Activated CD4-positive, CD25-positive, alpha-beta regulatory T cell (primary cell): ENCODE data around the gene CERK.

Experiments used
- DNase-seq, 4 experiments: peaks; one replicate each; lab custom pipeline; 2025; lab: John Stamatoyannopoulos, UW

The CERK gene

DNA sequence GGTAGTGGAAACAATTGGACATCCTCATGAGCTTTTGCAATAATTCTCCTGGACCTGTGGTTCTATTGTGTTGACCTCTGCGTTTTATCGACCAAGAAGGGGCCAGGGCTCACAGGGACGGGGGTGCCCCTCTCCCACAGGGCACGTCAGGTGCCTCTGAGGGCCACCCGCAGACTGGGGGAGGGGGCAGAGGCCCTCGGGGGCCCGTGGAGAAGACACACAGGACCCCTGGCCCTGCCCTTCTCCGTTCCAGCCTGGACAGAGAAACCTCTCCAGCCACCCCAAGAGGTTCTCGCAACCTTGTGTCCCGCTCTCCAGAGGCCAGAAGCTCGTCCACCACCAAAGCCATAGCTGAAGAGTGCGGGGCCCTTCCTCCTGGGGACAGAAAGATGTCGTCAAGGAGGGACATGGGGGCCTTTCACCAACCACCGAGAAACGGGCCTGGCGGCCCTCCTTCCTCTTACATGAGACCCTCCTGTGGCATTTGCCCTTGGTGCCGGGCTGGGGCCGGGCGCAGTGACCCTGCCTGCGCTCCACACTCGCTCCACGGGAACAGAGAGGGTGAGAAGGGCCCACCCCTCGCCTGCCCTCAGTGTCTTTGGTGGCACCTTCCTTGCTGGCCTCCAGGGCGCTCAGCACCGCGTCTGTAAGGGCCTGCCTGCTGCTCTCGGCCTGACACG is 60.6 kb downstream of the CERK start:
- DNase-seq, result no peak

GRCh38 chr22:46676881-46677280 is 61.2 kb downstream of the CERK start:
- no peak for DNase-seq

DNA sequence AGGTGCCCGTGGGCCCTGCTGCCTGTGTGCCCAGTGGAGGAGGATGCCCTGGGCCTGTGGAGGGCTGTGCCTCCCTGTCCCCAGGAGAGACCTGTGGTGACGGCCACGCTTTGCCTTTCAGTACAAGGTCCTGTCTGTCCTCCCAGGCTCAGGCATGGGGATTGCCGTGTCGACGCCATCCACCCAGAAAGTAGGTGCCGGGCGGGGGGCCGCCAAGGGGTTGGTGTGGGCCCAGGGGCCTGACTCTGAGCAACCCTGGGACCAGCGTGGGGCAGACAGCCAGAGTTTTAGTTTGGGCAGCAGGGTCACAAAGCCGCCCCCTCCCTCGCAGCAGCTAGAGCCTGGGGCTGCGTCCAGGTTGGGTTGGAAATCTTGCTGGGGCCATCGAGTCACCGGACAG is 61.6 kb downstream of the CERK start:
- DNase-seq, result no peak

DNA sequence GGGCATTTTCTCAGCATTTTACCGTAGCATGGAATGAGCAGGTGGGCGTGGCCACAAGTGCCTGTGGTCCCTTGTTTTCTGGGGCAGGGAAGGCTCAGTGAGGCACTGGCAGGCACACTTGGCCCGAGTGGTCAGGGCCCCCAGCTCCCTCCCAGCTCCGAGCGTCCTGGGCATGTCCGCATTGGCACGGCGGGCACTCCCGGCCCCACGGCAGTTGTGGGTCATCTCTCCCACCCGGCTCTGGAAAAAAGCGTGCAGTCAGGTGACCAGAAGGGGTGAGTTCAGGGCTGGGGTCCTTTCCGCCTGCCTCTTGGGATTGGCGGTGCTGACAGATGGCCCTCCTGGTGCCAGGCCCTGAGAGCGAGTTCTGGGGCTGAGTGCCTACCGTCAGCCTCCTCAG is 62.1 kb downstream of the CERK start:
- DNase-seq, result no peak

DNA sequence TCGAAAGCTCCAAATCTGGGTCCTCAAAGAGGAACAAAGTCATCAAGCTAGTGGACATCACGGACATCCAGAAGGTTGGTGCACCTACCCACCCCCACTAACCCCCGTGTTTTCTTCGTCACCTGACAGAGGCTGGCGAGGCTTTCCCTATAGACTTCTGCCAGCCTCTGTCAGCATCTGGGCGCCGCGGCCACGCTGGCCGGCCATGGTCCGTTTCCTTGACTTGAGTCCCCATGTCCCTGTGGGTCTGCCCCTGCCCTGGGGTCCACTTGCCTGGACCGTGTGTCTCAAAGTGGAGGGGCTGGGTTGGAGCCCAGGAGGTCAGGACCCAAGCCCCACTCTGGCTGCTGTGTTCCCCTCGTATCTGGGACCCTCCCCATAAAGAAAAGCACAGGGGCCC is 62.6 kb downstream of the CERK start:
- no peak for DNase-seq

DNA sequence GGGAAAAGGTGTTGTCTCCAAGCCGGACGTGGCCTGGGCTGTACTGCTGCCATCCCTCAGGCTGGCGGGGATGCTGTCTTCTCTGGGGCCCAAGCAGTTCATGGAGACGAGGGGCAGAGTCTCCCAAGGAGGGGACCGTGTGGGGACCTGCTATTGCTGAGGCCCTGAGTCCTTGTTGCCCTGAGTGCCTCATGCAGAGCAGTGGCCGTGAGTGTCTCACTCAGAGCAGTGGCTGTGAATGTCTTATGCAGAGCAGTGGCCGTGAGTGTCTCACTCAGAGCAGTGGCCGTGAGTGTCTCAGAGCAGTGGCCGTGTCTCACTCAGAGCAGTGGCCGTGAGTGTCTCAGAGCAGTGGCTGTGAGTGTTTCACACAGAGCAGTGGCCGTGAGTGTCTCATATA is 63.1 kb downstream of the CERK start:
- DNase-seq, result no peak

DNA sequence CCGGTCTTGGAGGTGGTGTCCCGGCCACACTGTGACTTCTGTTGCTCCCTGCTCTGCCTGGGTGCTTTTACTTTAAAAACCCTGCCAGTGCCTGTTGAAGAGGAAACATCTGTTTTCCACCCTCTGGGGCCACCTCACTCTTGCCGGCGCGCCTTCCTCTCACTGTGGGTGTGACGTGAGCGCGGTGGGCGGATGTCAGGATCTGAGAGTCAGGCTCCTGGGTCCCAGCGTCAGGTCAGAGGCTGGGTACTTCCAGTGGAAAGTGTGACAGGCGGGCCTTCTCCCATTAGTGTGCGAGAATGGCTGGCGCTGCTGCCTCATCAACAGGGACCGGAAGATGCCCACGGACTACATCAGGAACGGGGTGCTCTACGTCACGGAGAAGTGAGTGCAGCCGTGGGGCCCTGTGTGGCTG is 63.7 kb downstream of the CERK start:
- peak; percentile 67 to 79 (median 72) for DNase-seq

- DNase-seq, result no peak
Measured at GRCh38 chr22:46673662-46674236, 64.3 kb downstream of the CERK start.

- DNase-seq, result no peak
Measured at GRCh38 chr22:46673205-46673604, 64.8 kb downstream of the CERK start.

DNA sequence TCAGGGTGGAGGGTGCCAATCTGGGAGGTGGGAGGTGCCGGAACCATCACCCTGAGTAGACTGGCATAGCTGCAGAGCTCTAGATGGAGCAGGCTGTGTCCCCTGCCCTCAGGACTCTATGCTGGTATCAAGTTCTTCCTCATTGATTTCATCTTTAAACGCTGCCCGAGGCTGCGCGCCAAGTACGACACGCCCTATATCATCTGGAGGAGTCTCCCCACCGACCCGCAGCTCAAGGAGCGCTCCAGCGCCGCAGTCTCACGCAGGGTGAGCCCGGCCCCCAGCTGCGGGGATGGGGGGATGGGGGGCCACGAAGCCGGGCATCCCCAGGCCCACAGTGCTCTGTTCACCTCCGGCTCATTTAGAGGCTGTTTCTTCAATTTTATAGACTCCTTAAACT is 65.3 kb downstream of the CERK start:
- DNase-seq, result no peak

DNA sequence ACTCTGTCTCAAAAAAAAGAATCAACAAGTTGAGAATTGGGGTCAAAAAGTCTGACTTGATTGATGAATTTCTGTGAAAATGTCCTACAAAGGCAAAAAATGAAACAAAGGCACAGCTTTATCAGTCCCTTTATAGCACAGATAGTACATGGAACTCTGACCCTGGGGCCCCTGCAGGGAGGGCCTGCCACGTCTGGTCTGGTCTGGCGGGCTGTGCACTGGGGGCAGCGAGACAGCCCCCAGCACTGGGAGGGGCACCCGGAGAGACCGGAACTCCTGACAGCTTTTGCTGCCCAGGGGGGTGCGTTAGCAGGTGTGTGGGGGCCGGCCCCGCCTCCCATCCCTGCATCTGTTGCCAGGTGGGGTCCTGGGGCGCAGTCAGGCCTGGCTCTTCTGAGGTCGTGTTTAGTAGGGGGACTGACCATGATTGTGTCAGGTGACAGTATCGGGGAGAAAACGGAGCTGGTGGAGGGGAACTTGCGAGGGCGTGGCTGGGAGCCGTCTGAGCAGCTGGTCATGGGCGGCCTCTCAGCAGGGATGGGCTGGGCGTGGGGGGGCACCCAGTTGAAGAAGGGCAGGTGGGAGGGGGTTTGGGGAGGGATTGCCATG is 66.1 kb downstream of the CERK start:
- DNase-seq, result no peak

- no peak for DNase-seq
Measured at GRCh38 chr22:46669201-46669600, 68.9 kb downstream of the CERK start.

- no peak for DNase-seq
Measured at GRCh38 chr22:46668116-46668515, 69.9 kb downstream of the CERK start.

GRCh38 chr22:46667245-46667623 is 70.8 kb downstream of the CERK start:
- no peak for DNase-seq

- no peak for DNase-seq
Measured at GRCh38 chr22:46666577-46667244, 71.3 kb downstream of the CERK start.

- DNase-seq, result no peak
Measured at GRCh38 chr22:46665751-46666280, 72.2 kb downstream of the CERK start.

DNA sequence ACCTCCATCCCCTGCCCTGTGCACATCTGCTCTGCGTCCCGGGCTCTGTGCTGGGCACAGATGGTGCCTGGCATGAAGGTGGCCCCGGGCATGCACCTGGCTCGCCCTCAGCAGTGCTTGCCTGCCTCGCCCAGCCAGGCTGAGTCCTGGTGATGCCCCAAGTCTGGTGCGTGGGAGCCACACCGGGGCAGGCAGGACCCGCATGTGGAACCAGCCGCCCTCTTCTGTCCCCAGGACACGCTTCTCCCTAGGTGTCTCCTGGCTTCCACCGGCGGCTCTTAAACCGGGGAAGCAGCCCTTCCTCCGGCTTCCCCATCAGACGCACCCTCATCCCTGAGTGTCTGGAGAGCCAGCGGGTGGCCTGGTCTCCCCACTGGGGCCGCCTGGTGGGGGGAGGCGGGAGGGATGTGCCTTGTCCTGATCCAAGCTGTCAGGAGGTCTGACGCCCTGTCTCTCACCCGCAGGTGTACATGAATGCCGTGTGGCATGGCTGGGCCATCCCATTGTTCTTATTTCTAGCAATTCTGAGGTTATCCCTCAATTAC is 72.8 kb downstream of the CERK start:
- no peak for DNase-seq

- no peak for DNase-seq
Measured at GRCh38 chr22:46664301-46664855, 73.7 kb downstream of the CERK start.

DNA sequence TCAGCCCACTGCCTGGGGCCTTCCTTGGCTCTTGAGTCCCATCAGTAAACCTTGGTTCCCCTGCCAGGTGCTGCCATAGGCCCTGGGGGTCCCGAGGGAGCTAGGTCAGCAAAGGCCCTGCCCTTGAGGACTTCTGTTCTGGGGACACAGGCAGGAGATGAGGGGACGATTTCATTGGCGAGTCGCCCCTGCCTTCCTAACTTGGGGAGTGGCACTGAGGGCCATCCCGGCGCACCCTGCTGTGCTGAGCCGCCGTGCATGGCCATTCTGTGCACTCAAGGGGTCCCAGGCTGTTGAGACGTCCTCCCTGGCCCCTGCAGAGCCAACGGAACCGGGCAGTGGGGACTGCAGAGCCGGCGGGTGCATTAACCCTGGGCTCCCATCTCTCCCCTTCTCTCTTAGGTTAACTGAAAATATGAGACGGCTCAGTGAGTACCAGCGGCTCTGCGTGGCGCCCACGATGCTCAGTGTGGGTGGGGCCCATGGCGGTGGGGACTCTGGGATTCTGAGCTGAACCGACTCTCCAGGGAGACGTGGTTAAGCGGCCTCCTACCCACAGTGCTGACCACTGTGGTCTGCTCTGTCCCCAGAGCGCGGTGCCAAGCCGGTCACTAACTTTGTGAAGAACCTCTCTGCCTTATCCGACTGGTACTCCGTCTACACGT is 74.5 kb downstream of the CERK start:
- DNase-seq, result no peak

DNA sequence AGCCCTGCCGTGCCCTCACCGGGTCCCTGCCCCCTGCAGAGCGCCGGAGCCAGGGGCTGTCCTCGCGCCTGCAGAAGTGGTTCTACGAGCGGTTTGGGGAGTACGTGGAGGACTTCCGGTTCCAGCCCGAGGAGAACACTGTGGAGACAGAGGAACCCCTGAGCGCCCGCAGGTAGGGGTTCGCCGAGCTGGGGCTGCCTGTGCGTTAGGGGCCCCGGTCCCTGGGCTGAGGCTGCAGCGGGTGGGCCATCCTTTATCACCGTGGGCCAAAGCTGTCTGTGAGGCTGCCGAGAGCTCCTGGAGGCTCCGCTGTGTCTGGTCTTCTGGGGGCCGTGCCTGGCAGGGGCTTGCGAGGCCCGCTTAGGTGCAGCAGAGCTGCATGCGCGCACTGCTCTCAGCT is 75.1 kb downstream of the CERK start:
- no peak for DNase-seq

DNA sequence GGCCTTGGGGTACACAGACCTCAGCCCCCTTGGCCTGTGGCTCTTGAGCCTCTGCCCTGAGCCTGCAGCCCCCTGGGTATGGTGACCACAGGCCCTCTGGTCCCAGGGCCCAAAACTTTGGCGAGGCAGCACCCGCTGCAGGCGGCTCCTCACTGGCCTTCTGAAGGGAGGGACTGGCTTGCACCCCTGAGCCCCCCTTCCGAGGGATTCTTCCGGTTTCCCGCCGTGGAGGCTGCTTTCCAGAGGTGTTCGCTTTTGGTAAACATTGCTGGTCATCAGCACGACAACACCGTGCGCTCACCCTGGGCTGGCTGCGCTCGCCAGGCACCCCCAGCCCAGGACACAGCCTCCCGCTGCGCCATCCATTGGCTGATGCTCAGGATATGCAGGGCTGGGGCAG is 75.8 kb downstream of the CERK start:
- DNase-seq, result no peak
